ENCODE results near the gene MAP4K5. TPM values are rescaled to one million over a fixed set of nuclear protein-coding genes. Genes with fewer than 3 reads are reported as not detected.

The MAP4K5 gene
- total RNA-seq, 1 experiment from 2014 or later: 73.5 TPM

GRCh38 chr14:50379563-50379962 lies 152.8 kb downstream of the MAP4K5 start:
- Histone ChIP-seq H3K27ac (ENCODE audit: low read length) (no peak overlapping the region), H3K4me3 (ENCODE audit: low read length) (no peak overlapping the region), H3K9ac (ENCODE audit: low read length) (no peak overlapping the region), H3K9me2 (replicated peaks; ENCODE audit: insufficient read depth, low read length) (no peaks in the 10 kb centered on the region), H3K36me3 (ENCODE audit: insufficient read depth, low read length) (peaks cover 4% of the 10 kb centered on the region; the same call in 1 of the 2 replicates), H3K4me1 (ENCODE audit: low read length) (no peaks in the 10 kb centered on the region; the same call in 1 of the 2 replicates), H2AFZ (ENCODE audit: low read length) (no peak overlapping the region), H3K27me3 (ENCODE audit: low read length) (no peaks in the 10 kb centered on the region), H4K20me1 (ENCODE audit: insufficient read depth, low read depth, low read length) (no peaks in the 10 kb centered on the region), H3K79me2 (ENCODE audit: low read length) (no peaks in the 10 kb centered on the region), H3K9me3 (ENCODE audit: low read length) (no peaks in the 10 kb centered on the region), H3K4me2 (ENCODE audit: low read depth, low read length, poor library complexity, severe bottlenecking) (no peak overlapping the region)
- no peak for DNase-seq

GRCh38 chr14:50377550-50378085 lies 154.8 kb downstream of the MAP4K5 start:
- no peak for DNase-seq

GRCh38 chr14:50375760-50376159 lies 156.6 kb downstream of the MAP4K5 start:
- H3K36me3 ChIP-seq (ENCODE audit: insufficient read depth, low read length): no peaks in the 10 kb centered on the region
- H3K4me2 ChIP-seq (ENCODE audit: low read depth, low read length, poor library complexity, severe bottlenecking): no peak overlapping the region
- no peak overlapping the region for H3K4me3 ChIP-seq (ENCODE audit: low read length)
- H3K9ac ChIP-seq (ENCODE audit: low read length): no peak overlapping the region
- H3K4me1 ChIP-seq (ENCODE audit: low read length): no peaks in the 10 kb centered on the region; the same call in 1 of the 2 replicates
- DNase-seq: no peak
- no peaks in the 10 kb centered on the region for H3K9me3 ChIP-seq (ENCODE audit: low read length)
- H3K27ac ChIP-seq (ENCODE audit: low read length): no peak overlapping the region
- no peaks in the 10 kb centered on the region for H3K27me3 ChIP-seq (ENCODE audit: low read length)
- H3K79me2 ChIP-seq (ENCODE audit: low read length): no peaks in the 10 kb centered on the region
- H3K9me2 ChIP-seq (replicated peaks; ENCODE audit: insufficient read depth, low read length): no peaks in the 10 kb centered on the region
- H2AFZ ChIP-seq (ENCODE audit: low read length): no peak overlapping the region
- no peaks in the 10 kb centered on the region for H4K20me1 ChIP-seq (ENCODE audit: insufficient read depth, low read depth, low read length)

More at GRCh38 chr14:50377550-50378085, 154.8 kb downstream of the MAP4K5 start:
- no peaks in the 10 kb centered on the region for H3K79me2 ChIP-seq (ENCODE audit: low read length)
- H3K4me3 ChIP-seq (ENCODE audit: low read length): no peak overlapping the region
- no peaks in the 10 kb centered on the region; the same call in 1 of the 2 replicates for H3K4me1 ChIP-seq (ENCODE audit: low read length)
- H3K9me2 ChIP-seq (replicated peaks; ENCODE audit: insufficient read depth, low read length): no peaks in the 10 kb centered on the region
- no peak overlapping the region for H2AFZ ChIP-seq (ENCODE audit: low read length)
- H3K9ac ChIP-seq (ENCODE audit: low read length): no peak overlapping the region
- no peak overlapping the region for H3K4me2 ChIP-seq (ENCODE audit: low read depth, low read length, poor library complexity, severe bottlenecking)
- H3K27me3 ChIP-seq (ENCODE audit: low read length): no peaks in the 10 kb centered on the region
- no peak overlapping the region for H3K27ac ChIP-seq (ENCODE audit: low read length)
- no peaks in the 10 kb centered on the region for H3K9me3 ChIP-seq (ENCODE audit: low read length)
- H4K20me1 ChIP-seq (ENCODE audit: insufficient read depth, low read depth, low read length): no peaks in the 10 kb centered on the region
- H3K36me3 ChIP-seq (ENCODE audit: insufficient read depth, low read length): peaks cover 4% of the 10 kb centered on the region; the same call in 1 of the 2 replicates

GRCh38 chr14:50373959-50374358 lies 158.4 kb downstream of the MAP4K5 start:
- Histone ChIP-seq H2AFZ (ENCODE audit: low read length) (no peak overlapping the region), H3K27ac (ENCODE audit: low read length) (no peak overlapping the region), H3K27me3 (ENCODE audit: low read length) (no peaks in the 10 kb centered on the region), H3K9me3 (ENCODE audit: low read length) (no peaks in the 10 kb centered on the region), H3K4me1 (ENCODE audit: low read length) (no peaks in the 10 kb centered on the region; the same call in 1 of the 2 replicates), H3K36me3 (ENCODE audit: insufficient read depth, low read length) (no peaks in the 10 kb centered on the region), H4K20me1 (ENCODE audit: insufficient read depth, low read depth, low read length) (no peaks in the 10 kb centered on the region), H3K4me3 (ENCODE audit: low read length) (no peak overlapping the region), H3K9me2 (replicated peaks; ENCODE audit: insufficient read depth, low read length) (no peaks in the 10 kb centered on the region), H3K4me2 (ENCODE audit: low read depth, low read length, poor library complexity, severe bottlenecking) (no peak overlapping the region), H3K79me2 (ENCODE audit: low read length) (no peaks in the 10 kb centered on the region), H3K9ac (ENCODE audit: low read length) (no peak overlapping the region)
- DNase-seq: no peak

GRCh38 chr14:50371546-50371945 lies 160.8 kb downstream of the MAP4K5 start:
- Histone ChIP-seq H3K36me3 (ENCODE audit: insufficient read depth, low read length) (no peaks in the 10 kb centered on the region), H3K79me2 (ENCODE audit: low read length) (no peaks in the 10 kb centered on the region), H4K20me1 (ENCODE audit: insufficient read depth, low read depth, low read length) (no peaks in the 10 kb centered on the region), H3K4me1 (ENCODE audit: low read length) (no peaks in the 10 kb centered on the region; the same call in 1 of the 2 replicates), H2AFZ (ENCODE audit: low read length) (no peak overlapping the region), H3K9ac (ENCODE audit: low read length) (no peak overlapping the region), H3K9me3 (ENCODE audit: low read length) (no peaks in the 10 kb centered on the region), H3K9me2 (replicated peaks; ENCODE audit: insufficient read depth, low read length) (no peaks in the 10 kb centered on the region), H3K27me3 (ENCODE audit: low read length) (no peaks in the 10 kb centered on the region), H3K27ac (ENCODE audit: low read length) (no peak overlapping the region), H3K4me2 (ENCODE audit: low read depth, low read length, poor library complexity, severe bottlenecking) (no peak overlapping the region), H3K4me3 (ENCODE audit: low read length) (no peak overlapping the region)
- no peak for DNase-seq

Small RNAs within 50 kb of the gene (small RNA-seq; reads per million reads assigned to genes)
- gene RF00019: not detected
- not detected for gene SNRPGP1

Other genes starting within 250 kb of the MAP4K5 start
- 32.9 and 42.7 TPM in 2 replicates for gene L2HGDH, start 220.3 kb downstream of the MAP4K5 start, total RNA-seq (2014; rRNA removed; shearing (Covaris generic); ENCODE audit: low replicate concordance)
- 31.9 and 38.6 TPM in 2 replicates for gene DMAC2L, start 220.2 kb downstream of the MAP4K5 start, total RNA-seq (2014; rRNA removed; shearing (Covaris generic); ENCODE audit: low replicate concordance)
- 5.9 and 12.4 TPM in 2 replicates for gene CDKL1, start 135.7 kb downstream of the MAP4K5 start, total RNA-seq (2014; rRNA removed; shearing (Covaris generic); ENCODE audit: low replicate concordance)
- 0.18 and 3.3 TPM in 2 replicates for gene ATL1, start 27.6 kb upstream of the MAP4K5 start, total RNA-seq (2014; rRNA removed; shearing (Covaris generic); ENCODE audit: low replicate concordance)
- 14.7 and 22.0 TPM in 2 replicates for gene SAV1, start 135.7 kb upstream of the MAP4K5 start, total RNA-seq (2014; rRNA removed; shearing (Covaris generic); ENCODE audit: low replicate concordance)

Data from Karpas-422 (cell line).